GM21825 (cell line): ENCODE measurements around the gene RLN1.
A peak's percentile ranks its signal among the peaks of the same experiment; 100 is the strongest.
"Not testable (repeated sequence)": the region's sequence is repeated elsewhere in the genome, so short reads cannot be mapped to it uniquely, and the experiment has no call there.

ENCODE experiments used
- ATAC-seq: cut with Tn5 transposase; IDR thresholded peaks from one replicate; pipeline ENCODE4 v1.9.1; 2021; ENCODE audit warnings: mild to moderate bottlenecking, moderate library complexity; ENCODE audit not compliant: unreplicated experiment

The RLN1 gene

GRCh38 chr9:5326187-5326586, 13.5 kb downstream of the RLN1 start:
- ATAC-seq: no peak

- not testable (repeated sequence) for ATAC-seq
Measured at GRCh38 chr9:5321601-5322000, 18.1 kb downstream of the RLN1 start.

GRCh38 chr9:5321058-5321457, 18.6 kb downstream of the RLN1 start:
- ATAC-seq: no peak

- not testable (repeated sequence) for ATAC-seq
Measured at GRCh38 chr9:5316406-5316805, 23.3 kb downstream of the RLN1 start.

GRCh38 chr9:5315187-5315923, 24.3 kb downstream of the RLN1 start:
- no peak for ATAC-seq

- no peak for ATAC-seq
Measured at GRCh38 chr9:5310851-5311250, 28.8 kb downstream of the RLN1 start.

- ATAC-seq: no peak
Measured at GRCh38 chr9:5305741-5306140, 33.9 kb downstream of the RLN1 start.

- ATAC-seq: peak; percentile 99
Measured at GRCh38 chr9:5303840-5304795, 35.6 kb downstream of the RLN1 start, which contains the start of gene RLN2. TSS of gene RLN2 (minus strand) at chr9:5304716. CDS start at chr9:5304580, 136 bp downstream.

- ATAC-seq: no peak
Measured at GRCh38 chr9:5301544-5301943, 38.1 kb downstream of the RLN1 start.

GRCh38 chr9:5292141-5292540, 47.5 kb downstream of the RLN1 start:
- ATAC-seq: no peak

- ATAC-seq: no peak
Measured at GRCh38 chr9:5288591-5288990, 51.1 kb downstream of the RLN1 start.

GRCh38 chr9:5286262-5286661, 53.4 kb downstream of the RLN1 start:
- no peak for ATAC-seq
